Activated naive CD4-positive, alpha-beta T cell treated with anti-CD3 and anti-CD28 coated beads, Interleukin-2, amount 50 U/mL, for 72 hours (primary cell): Measurements from ENCODE around the gene IL1F10. TPM values are rescaled to one million over a fixed set of nuclear protein-coding genes. Genes with fewer than 3 reads are reported as not detected.

Source experiments
- ATAC-seq, 2 donors: fragments of 150-1000 bp; cut with Tn5 transposase; 2 replicates each; pipeline ENCODE4 v1.10.0; 2021; ENCODE audit warnings: mild to moderate bottlenecking in 2 of 2, moderate library complexity in 2 of 2
- DNase-seq, 2 donors: peaks; one replicate each; pipeline ENCODE4 v3.0.0; 2021 to 2022; ENCODE audit warnings: low spot score in 2 of 2
- H3K27ac Mint-ChIP-seq, 2 donors: one replicate each; pipeline ENCODE4 v1.8.0; 2022; ENCODE audit warnings: mild to moderate bottlenecking in 2 of 2, mixed read lengths in 2 of 2
- H3K36me3 Mint-ChIP-seq, 2 donors: one replicate each; pipeline ENCODE4 v1.8.0; 2022; ENCODE audit warnings: mixed read lengths in 2 of 2
- H3K9me3 Mint-ChIP-seq, 2 donors: one replicate each; pipeline ENCODE4 v1.8.0; 2022; ENCODE audit warnings: mixed read lengths in 2 of 2
- total RNA-seq, 2 donors: library from RNA; stranded (reverse); gene quantifications; one replicate each; pipeline ENCODE4 v1.2.3, GENCODE V29; 2022

Gene IL1F10
- total RNA-seq, 2 donors from 2014 or later: not detected

- no peak for DNase-seq
- Mint-ChIP-seq H3K36me3 (no peaks in the 10 kb centered on the region), H3K27ac (no peak overlapping the region), H3K9me3 (no peaks in the 10 kb centered on the region)
- no peak for ATAC-seq
Measured at GRCh38 chr2:113114224-113114945, 46.6 kb downstream of the IL1F10 start.

DNA sequence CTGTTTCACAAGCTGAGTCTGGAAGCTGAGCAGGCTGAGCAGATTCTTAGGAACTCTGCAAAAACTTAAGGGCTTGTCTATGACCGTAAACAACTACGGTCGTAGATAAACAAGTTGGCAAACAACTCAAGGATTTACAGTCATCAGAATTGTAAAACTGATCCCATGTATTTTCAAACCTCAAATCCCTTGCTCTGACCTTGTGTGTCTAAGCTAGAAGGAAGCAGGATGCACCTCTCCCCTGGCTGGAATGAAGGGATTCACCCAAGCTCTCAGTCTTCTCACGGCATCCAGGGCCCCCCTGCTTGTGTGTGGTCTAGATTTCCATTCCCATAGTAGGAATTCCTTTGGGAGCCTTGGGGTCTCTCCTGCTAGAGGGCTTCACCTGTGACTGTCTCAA is 47.2 kb downstream of the IL1F10 start:
- H3K9me3 Mint-ChIP-seq: no peaks in the 10 kb centered on the region
- H3K36me3 Mint-ChIP-seq: no peaks in the 10 kb centered on the region
- ATAC-seq (no peak), DNase-seq (no peak)
- H3K27ac Mint-ChIP-seq: no peak overlapping the region

- Mint-ChIP-seq H3K27ac (peak overlapping the region in 1 of 2 donors; percentile 79), H3K9me3 (no peaks in the 10 kb centered on the region), H3K36me3 (no peaks in the 10 kb centered on the region)
- ATAC-seq: peak; percentile 17 to 43
- DNase-seq: no peak
Measured at GRCh38 chr2:113116100-113116958, 48.6 kb downstream of the IL1F10 start.

GRCh38 chr2:113117541-113118262 is 49.9 kb downstream of the IL1F10 start:
- Mint-ChIP-seq H3K36me3 (no peaks in the 10 kb centered on the region), H3K9me3 (no peaks in the 10 kb centered on the region), H3K27ac (peak overlapping the region; percentile 29 to 85)
- ATAC-seq (peak; percentile 87 to 89), DNase-seq (no peak)

GRCh38 chr2:113118263-113118657 is 50.5 kb downstream of the IL1F10 start:
- DNase-seq (no peak), ATAC-seq (no peak)
- Mint-ChIP-seq H3K36me3 (no peaks in the 10 kb centered on the region), H3K9me3 (no peaks in the 10 kb centered on the region), H3K27ac (no peak overlapping the region)

DNA sequence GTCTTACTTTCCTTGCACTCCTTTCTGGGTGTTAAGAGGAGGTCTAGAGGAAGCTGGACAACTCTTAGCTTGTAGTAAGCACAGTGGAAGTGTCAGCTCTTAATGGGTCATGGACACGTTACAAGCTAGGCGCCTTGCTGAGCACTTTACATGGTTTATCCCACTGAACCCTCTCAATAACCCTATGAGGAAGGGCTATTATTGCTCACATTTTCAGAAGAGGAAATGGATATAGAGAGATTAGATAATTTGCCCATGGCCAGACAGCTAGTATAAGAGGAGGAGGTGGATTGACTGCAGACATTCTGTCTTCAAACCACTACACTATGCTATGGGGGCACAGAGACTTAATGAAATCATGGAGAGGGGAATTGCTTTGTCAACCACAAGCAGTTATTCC is 51.3 kb downstream of the IL1F10 start:
- Mint-ChIP-seq H3K27ac (no peak overlapping the region), H3K9me3 (no peaks in the 10 kb centered on the region), H3K36me3 (no peaks in the 10 kb centered on the region)
- ATAC-seq: no peak
- no peak for DNase-seq

- H3K36me3 Mint-ChIP-seq: no peaks in the 10 kb centered on the region
- H3K9me3 Mint-ChIP-seq: no peaks in the 10 kb centered on the region
- no peak for ATAC-seq
- no peak for DNase-seq
- no peak overlapping the region for H3K27ac Mint-ChIP-seq
Measured at GRCh38 chr2:113120861-113121260, 53.1 kb downstream of the IL1F10 start.

DNA sequence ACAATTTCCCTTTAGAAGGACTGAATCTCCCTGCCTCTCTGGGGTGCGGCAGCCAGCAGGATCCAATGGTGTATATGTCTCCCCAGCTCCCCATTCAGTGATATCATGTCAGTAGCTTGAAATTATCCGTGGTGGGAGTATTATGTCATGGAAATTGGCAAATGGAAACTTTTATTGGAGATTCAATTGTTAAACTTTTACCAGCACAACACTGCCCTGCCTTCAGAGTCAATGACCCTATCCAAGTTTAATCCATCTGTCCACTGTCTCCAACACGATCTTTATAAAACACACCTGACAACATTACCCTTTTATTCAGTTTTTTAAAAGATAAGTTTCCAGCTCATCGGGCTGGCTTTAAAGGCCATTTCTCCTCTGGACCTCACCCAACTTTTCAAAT is 54.6 kb downstream of the IL1F10 start:
- no peak overlapping the region for H3K27ac Mint-ChIP-seq
- H3K36me3 Mint-ChIP-seq: no peaks in the 10 kb centered on the region
- ATAC-seq: no peak
- no peak for DNase-seq
- no peaks in the 10 kb centered on the region for H3K9me3 Mint-ChIP-seq

GRCh38 chr2:113123726-113124125 is 56.0 kb downstream of the IL1F10 start:
- ATAC-seq (peak; percentile 5 to 8), DNase-seq (no peak)
- no peaks in the 10 kb centered on the region for H3K36me3 Mint-ChIP-seq

DNA sequence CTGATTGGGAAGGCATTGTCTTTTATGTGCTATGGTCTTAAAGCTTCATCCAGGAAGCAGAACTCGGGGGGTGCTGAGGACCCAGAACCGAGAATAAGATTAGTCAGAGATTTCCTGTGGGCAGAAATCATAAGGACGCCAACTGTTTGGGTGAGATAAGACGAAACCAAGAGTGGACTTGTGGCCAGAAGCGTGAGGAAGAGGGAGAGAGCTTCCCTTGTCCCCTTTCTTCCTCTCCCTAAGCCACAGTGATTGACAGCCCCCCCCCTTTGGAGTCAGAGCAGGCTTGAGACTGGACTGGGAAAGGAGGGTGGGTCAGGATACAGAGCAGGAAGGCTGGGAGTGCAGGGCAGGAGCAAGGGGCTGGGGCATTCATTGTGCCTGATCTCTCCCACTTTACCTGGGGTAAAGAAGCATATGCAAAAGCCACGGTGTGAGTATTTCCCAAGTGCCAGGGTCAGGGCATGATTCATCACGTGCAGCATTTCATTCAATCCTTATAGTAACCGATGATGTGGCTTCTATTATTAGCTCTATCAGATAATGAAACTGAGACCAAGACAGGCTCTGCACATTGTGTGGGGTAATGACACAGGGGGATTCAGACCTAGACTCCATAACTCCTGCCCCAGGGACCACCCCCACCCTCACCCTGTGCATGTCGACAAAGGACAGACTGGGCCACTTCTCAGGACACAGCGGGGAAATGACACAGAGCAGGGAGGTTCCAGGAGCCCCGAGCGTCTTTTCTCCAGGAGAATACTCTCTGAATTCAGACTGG is 56.6 kb downstream of the IL1F10 start:
- ATAC-seq: peak; percentile 52 to 76
- H3K27ac Mint-ChIP-seq: peak overlapping the region in 1 of 2 donors; percentile 52

More at GRCh38 chr2:113123726-113124125, 56.0 kb downstream of the IL1F10 start:
- no peak overlapping the region for H3K27ac Mint-ChIP-seq
- H3K9me3 Mint-ChIP-seq: no peaks in the 10 kb centered on the region

More for the DNA sequence above, 56.6 kb downstream of the IL1F10 start:
- DNase-seq: no peak
- Mint-ChIP-seq H3K9me3 (no peaks in the 10 kb centered on the region), H3K36me3 (no peaks in the 10 kb centered on the region)

Other genes starting within 250 kb of the IL1F10 start
- gene IL1B, start 231.2 kb upstream of the IL1F10 start, total RNA-seq: under 1 TPM in 1 of 2 donors, not detected in 1; 0.25 TPM
- under 1 TPM in 1 of 2 donors, not detected in 1; 0.32 TPM for gene IL37, start 156.8 kb upstream of the IL1F10 start, total RNA-seq
- gene IL36G, start 90.0 kb upstream of the IL1F10 start, total RNA-seq: not detected
- not detected for gene IL36A, start 62.5 kb upstream of the IL1F10 start, total RNA-seq
- gene IL36B, start 15.1 kb upstream of the IL1F10 start, total RNA-seq: not detected
- gene IL36RN, start 8.8 kb upstream of the IL1F10 start, total RNA-seq: not detected
- 1 to 10 TPM; 1.6 to 2.1 TPM for gene IL1RN, start 59.6 kb downstream of the IL1F10 start, total RNA-seq
- gene PSD4, start 106.0 kb downstream of the IL1F10 start, total RNA-seq: 100 to 1,000 TPM; 137 to 305 TPM
- 1 to 10 TPM in 1 of 2 donors, under 1 TPM in 1; 0.35 to 1.3 TPM for gene PAX8, start 211.0 kb downstream of the IL1F10 start, total RNA-seq